Pancreas (tissue), 10 donors: Measurements from ENCODE around the gene CHST12. TPM values are rescaled to one million over a fixed set of nuclear protein-coding genes. Genes with fewer than 3 reads are reported as not detected.

Experiments used
- ATAC-seq, 4 donors: fragments of 200-7000 bp; cut with Tn5 transposase; one replicate each; pipeline versions ENCODE4 v1.8.0 to v1.9.1; 2020; ENCODE audit warnings: mild to moderate bottlenecking in 4 of 4, moderate library complexity in 4 of 4
- DNase-seq, 6 donors: peaks; one replicate each; pipeline ENCODE4 v3.0.0-alpha.2; 2020
- FAIRE-seq: peaks from 2 replicates; lab custom pipeline; 2012; peaks lifted over from hg19 to GRCh38; lab: Jason Lieb, UNC
- H3K27ac ChIP-seq, 4 donors: fragments of 200-600 bp; sonication (generic); 1 replicate in 3 of 4; 2 replicates in 1 of 4; pipeline versions ENCODE4 v1.5.0 to v1.8.0; 2020
- H3K27me3 ChIP-seq, 4 donors: fragments of 200-600 bp; one replicate each; pipeline ENCODE4 v1.8.0; 2021
- H3K36me3 ChIP-seq, 3 donors: fragments of 200-600 bp; sonication (generic) in 1 of 3; one replicate each; pipeline versions ENCODE4 v1.5.0 to v1.8.0; 2020 to 2021
- H3K4me1 ChIP-seq, 3 donors: fragments of 200-600 bp; one replicate each; pipeline ENCODE4 v1.8.0; 2021
- H3K4me3 ChIP-seq, 4 donors: fragments of 200-600 bp; sonication (generic) in 2 of 4; one replicate each; pipeline versions ENCODE4 v1.5.0 to v1.8.0; 2020 to 2021
- H3K9me3 ChIP-seq, 4 donors: fragments of 200-600 bp; one replicate each; pipeline ENCODE4 v1.8.0; 2021
- CTCF ChIP-seq, 4 donors: fragments of 200-600 bp; sonication (generic) in 3 of 4; IDR thresholded peaks; one replicate each; pipeline versions ENCODE4 v1.5.0 to v1.8.0; 2021; ENCODE audit warnings: antibody characterized with exemption in 4 of 4
- WGBS, 2 donors: extraction: QIAGEN DNeasy Blood & Tissue Kit; methylation state at CpG; one replicate each; pipeline ENCODE4 v1.1.7; 2013; 5-methylcytosine and 5-hydroxymethylcytosine counted together
- intact Hi-C, 3 donors: fragments of 100-400 bp; cut with DNase I; formaldehyde crosslinking; loops; one replicate each; pipeline versions ENCODE4 v1.11.1 to v1.14.2; 2022
- polyA plus RNA-seq, 2 donors: library from polyadenylated mRNA; stranded (reverse); fragments of 200-250 nt; gene quantifications; one replicate each; pipeline ENCODE4 v1.2.3, GENCODE V29; 2013
- total RNA-seq, 6 donors: library from RNA; stranded (reverse); fragmentation: NEBNext Ultra II Directional in 4 of 6; extraction: Animal tissue kit (Norgen Biotek cat#: 25700) in 4 of 6; gene quantifications; one replicate each; pipeline versions ENCODE4 v1.2.1 to v1.2.4, GENCODE V29; 2021 to 2023
- donor health status: healthy with polysubstance abuse.
- donor health status: DM: no; HTN: no; CAD: no; lungs with moderate emphysema.
- donor health status: DM: no; HTN: no; CAD: no.
- donor health status: control.
- donor health status: control.
- donor health status: Bipolar disorder and iron deficiency.
- donor health status: DM: yes; HTN: yes; CAD: no.
- donor health status: DM: no; HTN: no; CAD: no.
- donor health status: DM: no; HTN: no; CAD: no.
- donor health status: DM: yes; HTN: yes; CAD: no.

The CHST12 gene
- total and polyA plus RNA-seq, 8 donors, result 7.0 to 13.2 (median 8.2) TPM

- H3K36me3 ChIP-seq, result peaks cover 0 to 90% (median 67%) of the 10 kb centered on the region in 3 donors
- WGBS, 2 donors, result 54 to 56% methylated on average over 14 of the region's 14 CpGs
- H3K9me3 ChIP-seq, result no peaks in the 10 kb centered on the region
- FAIRE-seq (no peak), ATAC-seq (peak; percentile 20 to 71 (median 68)), DNase-seq (peak in 4 of 6 donors; percentile 55 to 77 (median 64))
- no peak for TF ChIP-seq CTCF (IDR thresholded peaks at IDR 0.05)
- H3K27ac ChIP-seq, result peak overlapping the region in 1 of 4 donors; percentile 19
- intact Hi-C loops, result no loop called here
- peaks cover 0 to 21% (median 10%) of the 10 kb centered on the region in 3 donors for H3K4me1 ChIP-seq
- H3K4me3 ChIP-seq, result no peak overlapping the region
- no peaks in the 10 kb centered on the region for H3K27me3 ChIP-seq
Measured at GRCh38 chr7:2373124-2373556, 30.3 kb upstream of the CHST12 start.

DNA sequence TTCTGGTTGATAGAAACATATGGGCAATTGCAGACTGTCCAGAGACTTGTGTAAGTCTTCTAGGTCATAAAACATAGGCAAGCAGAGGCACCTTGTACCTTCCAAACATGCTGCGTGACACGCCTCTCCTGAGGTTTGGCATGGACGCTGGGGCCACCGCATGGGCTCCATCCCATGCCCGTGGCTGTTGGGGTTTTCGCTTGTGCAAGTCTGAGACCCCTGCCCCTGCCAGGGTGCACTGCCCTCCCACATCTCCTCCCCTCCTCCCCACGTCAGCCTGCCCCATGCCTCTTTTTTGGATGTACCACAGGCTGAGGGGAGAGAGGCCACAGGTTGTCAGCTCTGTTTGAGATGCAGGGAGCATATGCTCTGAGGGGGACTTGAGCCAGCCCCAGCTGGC, 29.8 kb upstream of the CHST12 start:
- FAIRE-seq, result no peak
- Histone ChIP-seq H3K36me3 (peaks cover 0 to 87% (median 64%) of the 10 kb centered on the region in 3 donors), H3K4me1 (peaks cover 0 to 21% (median 10%) of the 10 kb centered on the region in 3 donors), H3K4me3 (no peak overlapping the region), H3K9me3 (no peaks in the 10 kb centered on the region), H3K27ac (peak overlapping the region in 1 of 4 donors; percentile 5), H3K27me3 (no peaks in the 10 kb centered on the region)
- intact Hi-C loops, result no loop called here
- 81 to 92% methylated on average over 7 of the region's 7 CpGs for WGBS, 2 donors
- peak in 1 of 6 donors; percentile 62 for DNase-seq
- TF ChIP-seq CTCF (IDR thresholded peaks at IDR 0.05), result no peak
- no peak for ATAC-seq

GRCh38 chr7:2374401-2374800, 29.0 kb upstream of the CHST12 start:
- FAIRE-seq, result no peak
- no peak overlapping the region for H3K27ac ChIP-seq
- DNase-seq, result peak in 1 of 6 donors; percentile 63
- peaks cover 0 to 21% (median 10%) of the 10 kb centered on the region in 3 donors for H3K4me1 ChIP-seq
- intact Hi-C loops, result no loop called here
- H3K4me3 ChIP-seq, result no peak overlapping the region
- WGBS, 2 donors, result 93 to 94% methylated on average over 18 of the region's 18 CpGs
- no peaks in the 10 kb centered on the region for H3K27me3 ChIP-seq
- H3K36me3 ChIP-seq, result peaks cover 0 to 89% (median 62%) of the 10 kb centered on the region in 3 donors
- ATAC-seq, result no peak
- no peaks in the 10 kb centered on the region for H3K9me3 ChIP-seq
- TF ChIP-seq CTCF (IDR thresholded peaks at IDR 0.05), result no peak

DNA sequence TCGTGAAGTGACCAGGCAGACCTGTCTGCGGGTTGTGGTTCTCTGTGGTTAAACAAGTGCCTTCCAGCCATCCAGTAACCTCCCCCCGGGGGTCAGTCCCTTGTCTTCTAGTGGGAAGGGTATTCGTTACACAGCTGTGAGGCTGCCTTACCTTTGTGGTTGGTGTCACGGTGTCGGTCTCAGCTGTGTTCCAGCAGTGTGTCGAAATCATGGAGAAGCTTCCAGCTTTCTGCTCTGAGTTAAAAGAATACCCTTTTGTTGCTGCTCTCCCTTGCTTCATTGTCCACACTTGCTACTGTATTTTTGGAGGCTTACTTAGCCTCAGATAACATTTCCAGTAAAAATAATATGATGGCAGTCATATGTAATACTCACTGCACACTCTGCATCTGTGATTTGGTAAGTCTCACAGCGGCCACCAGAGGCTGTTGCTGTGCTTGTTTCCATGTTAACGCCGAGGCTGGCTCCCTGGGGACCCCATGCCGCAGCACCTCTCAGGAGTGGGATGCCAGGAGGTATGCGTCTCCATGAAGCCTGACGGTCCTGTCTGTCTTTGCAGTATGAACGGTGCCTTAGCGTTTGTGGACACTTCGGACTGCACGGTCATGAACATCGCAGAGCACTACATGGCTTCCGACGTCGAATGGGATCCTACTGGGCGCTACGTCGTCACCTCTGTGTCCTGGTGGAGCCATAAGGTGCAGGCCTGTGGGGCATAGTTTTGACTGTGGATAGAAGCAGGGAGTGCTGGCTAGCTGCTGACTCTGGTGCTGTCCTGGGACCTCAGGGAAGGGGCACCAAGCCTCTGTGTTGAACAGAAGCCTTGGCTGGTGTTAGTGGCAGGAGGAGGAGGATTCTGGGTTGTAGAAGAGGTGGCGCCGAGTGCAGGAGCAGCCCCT, 28.3 kb upstream of the CHST12 start:
- H3K27me3 ChIP-seq, result no peaks in the 10 kb centered on the region
- peaks cover 0 to 21% (median 10%) of the 10 kb centered on the region in 3 donors for H3K4me1 ChIP-seq
- ATAC-seq (no peak), DNase-seq (peak in 1 of 6 donors; percentile 32), FAIRE-seq (no peak)
- peak overlapping the region in 1 of 4 donors; percentile 28 for H3K27ac ChIP-seq
- TF ChIP-seq CTCF (IDR thresholded peaks at IDR 0.05), result no peak
- no peaks in the 10 kb centered on the region for H3K9me3 ChIP-seq
- H3K36me3 ChIP-seq, result peaks cover 0 to 89% (median 61%) of the 10 kb centered on the region in 3 donors
- no peak overlapping the region for H3K4me3 ChIP-seq
- WGBS, 2 donors, result 80% methylated on average over 26 of the region's 26 CpGs
- intact Hi-C loops, result no loop called here
